Ureter (tissue), 1 donor: ENCODE data around the gene CCT8. TPM values are rescaled to one million over a fixed set of nuclear protein-coding genes. Genes with fewer than 3 reads are reported as not detected.

Experiments used
- DNase-seq: peaks from one replicate; pipeline ENCODE4 v3.0.0-alpha.2; 2020; ENCODE audit warnings: low spot score
- total RNA-seq: library from RNA; stranded (reverse); gene quantifications from one replicate; pipeline ENCODE4 v1.2.4, GENCODE V29; 2023
- donor health status: DM: yes; HTN: yes; CAD: no.

The CCT8 gene
- total RNA-seq, 1 donor from 2014 or later = 121 TPM

- no peak for DNase-seq
Measured at GRCh38 chr21:29078869-29079767, 5.7 kb upstream of the CCT8 start.

GRCh38 chr21:29077651-29078090 is 4.2 kb upstream of the CCT8 start:
- no peak for DNase-seq

GRCh38 chr21:29076731-29077640 is 3.5 kb upstream of the CCT8 start:
- DNase-seq = peak; percentile 88

GRCh38 chr21:29075706-29076466 is 2.4 kb upstream of the CCT8 start:
- no peak for DNase-seq

- DNase-seq = no peak
Measured at GRCh38 chr21:29074783-29075182, 1.3 kb upstream of the CCT8 start.

GRCh38 chr21:29074007-29074376 is 544 bp upstream of the CCT8 start:
- no peak for DNase-seq

GRCh38 chr21:29072873-29073221 is 601 bp downstream of the CCT8 start:
- no peak for DNase-seq

- no peak for DNase-seq
Measured at GRCh38 chr21:29064850-29065481, 8.5 kb downstream of the CCT8 start.

- no peak for DNase-seq
Measured at GRCh38 chr21:29056538-29057050, 16.9 kb downstream of the CCT8 start.

GRCh38 chr21:29056005-29056404 is 17.4 kb downstream of the CCT8 start:
- no peak for DNase-seq

- DNase-seq = no peak
Measured at GRCh38 chr21:29055080-29055479, 18.4 kb downstream of the CCT8 start.

GRCh38 chr21:29053656-29054055 is 19.8 kb downstream of the CCT8 start:
- DNase-seq = no peak

- no peak for DNase-seq
Measured at GRCh38 chr21:29053011-29053553, 20.4 kb downstream of the CCT8 start.

GRCh38 chr21:29052224-29052623 is 21.2 kb downstream of the CCT8 start:
- DNase-seq = no peak

GRCh38 chr21:29034678-29035077 is 38.8 kb downstream of the CCT8 start:
- DNase-seq = no peak

GRCh38 chr21:29033871-29034270 is 39.6 kb downstream of the CCT8 start:
- DNase-seq = no peak

- DNase-seq = no peak
Measured at GRCh38 chr21:29033301-29033700, 40.1 kb downstream of the CCT8 start.

- DNase-seq = no peak
Measured at GRCh38 chr21:29030909-29031308, 42.5 kb downstream of the CCT8 start.

GRCh38 chr21:29029524-29029923 is 43.9 kb downstream of the CCT8 start:
- DNase-seq = no peak

- DNase-seq = no peak
Measured at GRCh38 chr21:29025328-29025713, 48.1 kb downstream of the CCT8 start.
